Endodermal cell (in vitro differentiated cells): ENCODE measurements around the gene PLEKHA6. TPM values are rescaled to one million over a fixed set of nuclear protein-coding genes. Genes with fewer than 3 reads are reported as not detected.

Experiments
- DNase-seq: peaks from one replicate; pipeline ENCODE4 v3.0.0-alpha.2; 2017
- H3K27ac ChIP-seq: 2 replicates; pipeline ENCODE4 v1.5.1; 2013; ENCODE audit warnings: mild to moderate bottlenecking, low read depth, low read length, moderate library complexity
- H3K27me3 ChIP-seq: 2 replicates; pipeline ENCODE4 v1.6.1; 2013; ENCODE audit warnings: mild to moderate bottlenecking, low read length, moderate library complexity; ENCODE audit not compliant: insufficient read depth, control insufficient read depth, poor library complexity, severe bottlenecking
- H3K36me3 ChIP-seq: 2 replicates; pipeline ENCODE4 v1.7.0; 2013; ENCODE audit warnings: mild to moderate bottlenecking, low read length, moderate library complexity; ENCODE audit not compliant: control insufficient read depth, insufficient read depth
- H3K4me1 ChIP-seq: one replicate; pipeline ENCODE4 v1.7.0; 2013; ENCODE audit warnings: low read length; ENCODE audit not compliant: control insufficient read depth, insufficient read depth
- H3K4me3 ChIP-seq: 2 replicates; pipeline ENCODE4 v1.5.1; 2013; ENCODE audit warnings: mild to moderate bottlenecking, low read length, moderate library complexity
- H3K9ac ChIP-seq: 2 replicates; pipeline ENCODE4 v1.6.1; 2013; ENCODE audit warnings: mild to moderate bottlenecking, low read length, moderate library complexity; ENCODE audit not compliant: poor library complexity, severe bottlenecking; ENCODE audit errors: extremely low read depth
- H3K9me3 ChIP-seq: 2 replicates; pipeline ENCODE4 v1.6.1; 2013; ENCODE audit warnings: mild to moderate bottlenecking, low read length, moderate library complexity; ENCODE audit not compliant: control insufficient read depth
- H3K27ac Mint-ChIP-seq: 2 replicates; pipeline ENCODE4 v1.8.0; 2020; ENCODE audit warnings: mixed read lengths
- H3K27me3 Mint-ChIP-seq: 2 replicates; pipeline ENCODE4 v1.8.0; 2021; ENCODE audit warnings: mild to moderate bottlenecking, mixed read lengths; ENCODE audit not compliant: insufficient read depth
- H3K36me3 Mint-ChIP-seq: 2 replicates; pipeline ENCODE4 v1.8.0; 2020; ENCODE audit warnings: low read depth, mixed read lengths
- H3K4me1 Mint-ChIP-seq: 2 replicates; pipeline ENCODE4 v1.8.0; 2020; ENCODE audit warnings: mixed read lengths
- H3K4me3 Mint-ChIP-seq: 2 replicates; pipeline ENCODE4 v1.8.0; 2020; ENCODE audit warnings: mild to moderate bottlenecking, moderate library complexity, mixed read lengths
- H3K9me3 Mint-ChIP-seq: 2 replicates; pipeline ENCODE4 v1.8.0; 2020; ENCODE audit warnings: mild to moderate bottlenecking, mixed read lengths
- WGBS, 2 experiments: methylation state at CpG; one replicate each; pipeline versions ENCODE4 v1.1.5 to v1.1.7; 2013; ENCODE audit warnings: missing lambda C conversion rate in 2 of 2, mixed read lengths in 1 of 2; ENCODE audit not compliant: insufficient coverage in 1 of 2, insufficient read length in 1 of 2; 5-methylcytosine and 5-hydroxymethylcytosine counted together
- total RNA-seq, 2 donors: library from RNA; stranded (reverse); fragmentation: NEBNext Ultra II Directional in 1 of 2; extraction: Animal tissue kit (Norgen Biotek cat#: 25700) in 1 of 2; gene quantifications; 2 replicates in 1 of 2; 3 replicates in 1 of 2; pipeline ENCODE4 v1.2.1, GENCODE V29; 2021
- TF ChIP-seq, protein P1 (sequence below): fragments of 200-600 bp; sonication (generic); conservative IDR thresholded peaks from 2 replicates; pipeline ENCODE4 v1.5.0; 2021; ENCODE audit warnings: antibody characterized with exemption, mild to moderate bottlenecking

PLEKHA6 gene
- total RNA-seq, 2 donors from 2014 or later, result 37.0 to 43.3 TPM

DNA sequence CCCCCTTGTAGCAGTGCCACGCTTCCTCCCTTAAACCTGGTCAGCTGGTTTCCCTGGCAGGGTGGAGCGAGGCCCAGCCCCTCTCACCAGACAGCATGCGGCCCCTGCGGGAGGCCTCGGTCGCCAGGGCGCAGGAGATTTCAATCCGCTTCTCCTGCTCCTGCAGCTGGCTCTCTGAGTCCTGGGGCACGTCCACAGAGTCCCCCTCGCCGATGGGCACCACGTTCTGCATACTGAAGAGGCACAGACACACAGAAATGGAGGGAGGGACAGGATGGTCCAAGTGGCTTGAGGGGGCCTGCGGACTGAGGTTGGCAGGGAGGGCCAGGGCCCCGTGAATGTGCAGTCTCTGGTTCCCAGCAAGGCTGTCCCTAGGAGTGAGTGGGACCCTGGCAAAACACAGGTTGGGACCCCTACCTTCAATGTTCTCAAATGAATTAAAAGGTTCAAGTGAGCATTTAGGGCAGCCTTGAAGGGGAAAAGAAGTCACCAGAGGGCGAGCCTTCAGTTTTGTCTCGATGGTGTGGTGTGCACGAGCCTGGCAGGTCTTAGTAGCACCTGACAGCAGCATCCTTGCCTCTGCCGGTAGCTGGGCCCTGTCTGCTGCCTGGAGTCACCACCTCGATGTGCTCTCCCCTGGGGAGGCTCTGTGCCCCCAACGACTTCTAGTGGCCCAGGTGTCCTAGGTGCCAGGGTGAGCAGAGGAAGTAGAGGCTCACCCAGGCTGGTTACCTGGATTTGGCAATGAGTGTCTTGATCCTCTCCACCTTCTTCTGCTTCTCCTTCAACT, 131.5 kb downstream of the PLEKHA6 start:
- WGBS, 2 experiments, result 95% methylated on average over 12 to 20 of the region's 20 CpGs
- Mint-ChIP-seq H3K9me3 (no peaks in the 10 kb centered on the region), H3K36me3 (peaks cover 64% of the 10 kb centered on the region), H3K4me3 (no peak overlapping the region), H3K27me3 (no peaks in the 10 kb centered on the region), H3K4me1 (no peaks in the 10 kb centered on the region), H3K27ac (no peak overlapping the region)
- H3K9me3 ChIP-seq, result no peaks in the 10 kb centered on the region
- no peak for DNase-seq
- H3K27me3 ChIP-seq, result no peaks in the 10 kb centered on the region
- no peaks in the 10 kb centered on the region for H3K4me1 ChIP-seq
- H3K36me3 ChIP-seq, result peaks cover 9% of the 10 kb centered on the region
- TF ChIP-seq, protein P1, sequence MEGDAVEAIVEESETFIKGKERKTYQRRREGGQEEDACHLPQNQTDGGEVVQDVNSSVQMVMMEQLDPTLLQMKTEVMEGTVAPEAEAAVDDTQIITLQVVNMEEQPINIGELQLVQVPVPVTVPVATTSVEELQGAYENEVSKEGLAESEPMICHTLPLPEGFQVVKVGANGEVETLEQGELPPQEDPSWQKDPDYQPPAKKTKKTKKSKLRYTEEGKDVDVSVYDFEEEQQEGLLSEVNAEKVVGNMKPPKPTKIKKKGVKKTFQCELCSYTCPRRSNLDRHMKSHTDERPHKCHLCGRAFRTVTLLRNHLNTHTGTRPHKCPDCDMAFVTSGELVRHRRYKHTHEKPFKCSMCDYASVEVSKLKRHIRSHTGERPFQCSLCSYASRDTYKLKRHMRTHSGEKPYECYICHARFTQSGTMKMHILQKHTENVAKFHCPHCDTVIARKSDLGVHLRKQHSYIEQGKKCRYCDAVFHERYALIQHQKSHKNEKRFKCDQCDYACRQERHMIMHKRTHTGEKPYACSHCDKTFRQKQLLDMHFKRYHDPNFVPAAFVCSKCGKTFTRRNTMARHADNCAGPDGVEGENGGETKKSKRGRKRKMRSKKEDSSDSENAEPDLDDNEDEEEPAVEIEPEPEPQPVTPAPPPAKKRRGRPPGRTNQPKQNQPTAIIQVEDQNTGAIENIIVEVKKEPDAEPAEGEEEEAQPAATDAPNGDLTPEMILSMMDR, result no peak
- no peak overlapping the region for H3K4me3 ChIP-seq
- H3K27ac ChIP-seq, result no peak overlapping the region
- no peak overlapping the region for H3K9ac ChIP-seq

DNA sequence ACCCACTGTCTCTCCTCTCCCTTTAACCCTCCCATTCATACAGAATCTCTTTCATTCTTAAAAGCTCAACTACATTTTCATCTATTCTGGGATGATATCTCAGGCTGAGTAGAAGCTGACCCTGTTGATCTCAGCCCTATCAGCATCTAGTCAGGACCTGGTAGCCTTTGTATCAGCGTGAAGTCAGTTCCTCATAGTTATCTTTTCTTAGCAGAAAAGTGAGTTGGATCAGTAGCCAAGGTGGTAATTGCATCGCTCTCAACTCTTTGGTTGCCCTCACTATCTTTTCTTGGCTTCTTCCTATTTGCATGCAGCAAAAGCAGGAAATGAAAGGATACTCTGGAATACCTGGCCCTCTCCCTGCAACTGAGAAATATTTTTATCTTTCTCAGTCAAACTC, 132.4 kb downstream of the PLEKHA6 start:
- no peaks in the 10 kb centered on the region for H3K4me1 ChIP-seq
- DNase-seq, result no peak
- 90 to 94% methylated on average over 2 of the region's 2 CpGs for WGBS, 2 experiments
- H3K27me3 Mint-ChIP-seq, result no peaks in the 10 kb centered on the region
- no peaks in the 10 kb centered on the region for H3K9me3 ChIP-seq
- H3K4me1 Mint-ChIP-seq, result no peaks in the 10 kb centered on the region
- H3K4me3 Mint-ChIP-seq, result no peak overlapping the region
- H3K27ac Mint-ChIP-seq, result no peak overlapping the region
- peaks cover 62% of the 10 kb centered on the region for H3K36me3 Mint-ChIP-seq
- H3K4me3 ChIP-seq, result no peak overlapping the region
- no peak overlapping the region for H3K9ac ChIP-seq
- no peaks in the 10 kb centered on the region for H3K27me3 ChIP-seq
- TF ChIP-seq, protein P1, result no peak
- H3K9me3 Mint-ChIP-seq, result no peaks in the 10 kb centered on the region
- H3K27ac ChIP-seq, result no peak overlapping the region
- peaks cover 6% of the 10 kb centered on the region for H3K36me3 ChIP-seq

DNA sequence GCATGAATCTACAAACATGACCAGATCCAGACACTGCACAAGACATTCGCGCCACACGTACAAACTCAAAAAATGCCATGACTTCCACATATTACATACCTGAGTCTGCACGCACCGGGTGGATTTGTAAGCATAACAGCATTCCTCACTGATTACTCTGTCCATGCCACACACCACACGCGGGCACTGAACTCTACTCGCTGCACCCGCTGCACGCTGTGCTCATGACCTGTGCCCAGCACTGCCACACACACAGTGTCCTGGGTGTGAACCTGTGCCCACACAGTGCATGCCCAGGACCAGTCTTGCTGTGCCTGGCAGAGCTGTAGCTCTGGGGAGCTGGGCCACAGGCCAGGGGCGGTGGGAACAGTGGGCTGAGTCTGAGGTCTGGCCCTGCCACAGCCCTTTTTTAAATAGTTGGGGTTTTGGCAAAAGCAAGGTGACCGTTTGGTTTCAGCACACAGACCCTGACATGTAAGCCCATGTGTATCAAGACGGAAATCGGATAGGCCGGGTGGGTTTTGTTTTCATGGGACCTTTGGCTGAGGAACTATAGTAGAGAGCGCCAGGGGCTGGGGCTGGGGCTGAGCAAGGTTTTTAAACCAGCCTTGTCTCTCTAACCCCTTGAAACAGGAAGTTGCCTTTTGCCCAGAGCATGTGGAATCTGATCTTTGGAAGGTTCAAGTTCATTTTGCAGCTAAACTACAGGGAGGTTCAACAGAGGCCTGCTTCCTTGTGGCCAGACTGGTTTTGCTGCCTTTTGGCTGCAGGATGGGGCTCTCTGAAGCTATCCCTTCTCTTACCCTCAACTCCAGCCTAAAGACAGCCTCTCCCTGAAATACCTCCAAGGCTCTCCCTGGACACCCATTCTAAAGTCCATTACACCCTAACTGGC, 133.6 kb downstream of the PLEKHA6 start:
- no peaks in the 10 kb centered on the region for H3K36me3 ChIP-seq
- DNase-seq, result no peak
- H3K4me3 ChIP-seq, result no peak overlapping the region
- WGBS, 2 experiments, result 95 to 97% methylated on average over 5 to 16 of the region's 16 CpGs
- H3K27me3 Mint-ChIP-seq, result no peaks in the 10 kb centered on the region
- H3K9ac ChIP-seq, result no peak overlapping the region
- no peaks in the 10 kb centered on the region for H3K4me1 ChIP-seq
- peaks cover 8% of the 10 kb centered on the region for H3K4me1 Mint-ChIP-seq
- H3K9me3 Mint-ChIP-seq, result no peaks in the 10 kb centered on the region
- H3K4me3 Mint-ChIP-seq, result no peak overlapping the region
- H3K27ac ChIP-seq, result no peak overlapping the region
- no peaks in the 10 kb centered on the region for H3K27me3 ChIP-seq
- H3K36me3 Mint-ChIP-seq, result peaks cover 53% of the 10 kb centered on the region
- TF ChIP-seq, protein P1, result no peak
- no peaks in the 10 kb centered on the region for H3K9me3 ChIP-seq
- no peak overlapping the region for H3K27ac Mint-ChIP-seq
